Kidney glomerular epithelial cell (primary cell): ENCODE measurements around the gene PPP1R14C.

Experiments used
- DNase-seq: peaks from one replicate; lab custom pipeline; 2025; lab: John Stamatoyannopoulos, UW

PPP1R14C gene

GRCh38 chr6:150138638-150139037, 4.2 kb upstream of the PPP1R14C start:
- DNase-seq, result no peak

DNA sequence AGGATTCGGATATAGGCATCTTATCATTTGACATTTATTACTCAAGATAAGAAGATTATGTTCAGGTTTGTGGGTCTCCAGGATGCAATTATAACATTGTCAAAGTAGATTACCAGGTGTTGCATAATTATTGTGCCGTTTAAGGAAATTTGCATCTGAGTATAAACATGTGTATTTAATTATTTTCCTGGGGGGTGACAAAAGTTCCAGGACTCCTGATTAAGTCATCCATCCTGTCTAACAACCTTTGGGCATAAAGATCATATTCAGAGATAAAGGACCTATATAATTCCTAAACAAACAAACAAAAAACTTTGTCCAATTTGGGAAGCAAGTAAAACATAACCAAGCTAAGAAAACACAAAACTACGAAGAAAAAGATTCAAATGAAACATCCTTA, 3.3 kb upstream of the PPP1R14C start:
- DNase-seq, result no peak

GRCh38 chr6:150140236-150140969, 2.4 kb upstream of the PPP1R14C start:
- no peak for DNase-seq

DNA sequence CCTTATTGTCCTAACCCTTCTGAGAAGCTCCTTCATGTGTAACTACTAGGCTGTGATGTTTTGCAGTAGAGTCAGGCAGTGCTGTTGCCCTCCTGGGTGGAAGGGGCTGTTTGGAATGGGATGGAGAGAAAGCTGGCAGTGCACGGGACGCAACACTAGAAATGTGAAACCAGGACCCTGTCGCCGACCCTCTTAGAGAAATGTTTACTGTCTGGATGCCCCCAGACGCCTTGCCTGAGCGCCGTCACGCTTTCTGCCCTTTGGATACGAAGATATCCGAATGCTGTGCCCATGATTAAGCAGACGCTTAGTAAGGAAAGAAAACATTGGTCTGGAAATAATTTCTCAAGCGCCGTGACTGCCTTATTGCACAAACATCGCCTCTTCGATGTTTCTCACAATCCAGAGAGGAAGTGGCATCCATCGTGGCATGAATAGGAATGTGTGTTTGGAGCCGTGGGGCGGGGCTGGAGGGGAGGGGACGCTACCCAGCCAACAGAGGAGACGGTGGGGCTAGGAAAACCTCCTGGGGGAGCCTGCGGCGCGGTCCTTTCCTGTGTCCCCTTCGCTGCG, 661 bp upstream of the PPP1R14C start:
- peak; percentile 95 for DNase-seq

- DNase-seq, result no peak
These were observed 861 bp downstream of the PPP1R14C start for GRCh38 chr6:150143516-150144293.

DNA sequence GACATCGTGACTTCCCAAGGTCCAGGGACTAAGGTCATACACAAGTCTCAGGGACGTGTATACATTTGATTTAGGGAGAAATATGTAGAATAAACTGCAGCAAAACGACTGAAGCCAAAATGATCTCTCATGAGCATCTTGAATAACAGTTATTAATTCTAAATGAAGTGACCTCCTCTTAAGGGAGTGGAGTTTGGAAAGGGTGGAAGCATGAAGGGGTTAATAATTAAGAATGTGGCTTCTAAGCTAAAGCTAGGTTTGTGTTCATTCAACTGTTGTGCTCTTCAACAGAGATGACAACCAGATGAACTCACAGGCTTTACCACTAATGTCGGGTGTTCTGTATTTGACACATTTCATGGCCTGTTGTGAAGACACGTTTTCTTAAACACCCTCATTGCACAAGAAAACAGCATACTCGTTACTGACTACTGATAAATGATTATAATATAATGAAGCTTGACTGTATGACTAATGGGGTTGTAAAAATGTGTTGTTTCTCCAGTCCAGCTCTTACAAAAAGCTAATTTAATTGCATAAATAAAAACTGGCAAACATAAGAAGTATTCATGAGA, 1.5 kb downstream of the PPP1R14C start:
- no peak for DNase-seq

GRCh38 chr6:150145427-150145826, 2.6 kb downstream of the PPP1R14C start:
- no peak for DNase-seq

GRCh38 chr6:150145830-150146229, 3.0 kb downstream of the PPP1R14C start:
- peak; percentile 54 for DNase-seq

- no peak for DNase-seq
These were observed 3.6 kb downstream of the PPP1R14C start for GRCh38 chr6:150146436-150146835.

DNA sequence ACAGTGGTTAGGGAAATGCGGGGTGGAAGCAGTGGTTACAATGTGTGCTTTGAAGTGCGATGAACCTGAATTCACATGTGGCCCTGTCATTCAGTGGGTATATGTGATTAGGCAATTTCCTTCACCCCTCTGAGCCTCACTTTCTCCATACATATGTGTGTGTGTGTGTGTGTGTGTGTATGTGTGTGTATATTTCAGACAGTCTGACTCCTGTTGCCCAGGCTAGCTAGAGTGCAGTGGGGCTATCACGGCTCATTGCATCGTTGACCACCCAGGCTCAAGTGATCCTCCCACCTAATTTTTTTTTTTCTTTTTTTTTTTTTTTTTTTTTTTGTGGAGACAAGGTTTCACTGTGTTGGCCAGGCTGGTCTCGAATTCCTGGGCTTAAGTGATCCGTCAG, 6.3 kb downstream of the PPP1R14C start:
- peak; percentile 77 for DNase-seq

- no peak for DNase-seq
These were observed 7.6 kb downstream of the PPP1R14C start for GRCh38 chr6:150150458-150150820.

DNA sequence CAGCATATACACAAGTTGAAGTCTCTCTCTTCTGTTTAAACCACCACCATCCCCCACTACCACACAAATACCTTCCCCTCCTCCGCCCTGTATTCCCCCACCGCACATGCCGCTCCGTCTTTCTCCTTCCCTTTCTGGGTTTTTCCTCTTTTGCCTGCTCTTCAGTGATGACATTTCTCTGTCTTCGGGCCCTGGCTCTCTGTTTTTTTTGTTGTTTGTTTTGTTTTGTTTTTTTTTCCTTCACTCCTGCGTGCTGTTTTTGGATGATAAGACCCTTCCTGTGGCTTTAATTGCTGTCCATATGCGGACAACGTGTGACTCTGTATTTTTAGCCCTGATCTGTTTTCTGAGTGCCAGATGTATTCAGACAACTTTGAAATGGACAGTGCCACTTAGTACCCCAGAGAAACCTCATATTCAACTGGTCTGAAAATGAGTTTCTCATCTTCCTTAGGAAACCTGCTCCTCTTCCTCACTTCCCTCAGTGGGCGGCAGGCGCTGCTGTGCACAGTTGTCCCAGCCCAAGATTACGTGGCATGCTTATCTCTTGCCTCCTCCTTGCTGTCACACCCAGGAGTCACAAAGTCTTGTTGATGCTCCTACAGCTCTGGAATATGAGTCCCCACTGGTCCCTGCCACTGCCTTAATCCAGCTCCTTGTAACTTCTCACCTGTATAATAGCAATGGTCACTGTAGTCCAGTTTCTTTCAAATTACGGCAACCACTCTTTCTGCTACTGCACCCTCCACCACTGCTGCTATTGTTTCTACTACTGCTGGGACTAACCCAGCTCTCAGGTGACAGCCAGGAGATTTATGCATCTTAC, 8.2 kb downstream of the PPP1R14C start:
- DNase-seq, result no peak

DNA sequence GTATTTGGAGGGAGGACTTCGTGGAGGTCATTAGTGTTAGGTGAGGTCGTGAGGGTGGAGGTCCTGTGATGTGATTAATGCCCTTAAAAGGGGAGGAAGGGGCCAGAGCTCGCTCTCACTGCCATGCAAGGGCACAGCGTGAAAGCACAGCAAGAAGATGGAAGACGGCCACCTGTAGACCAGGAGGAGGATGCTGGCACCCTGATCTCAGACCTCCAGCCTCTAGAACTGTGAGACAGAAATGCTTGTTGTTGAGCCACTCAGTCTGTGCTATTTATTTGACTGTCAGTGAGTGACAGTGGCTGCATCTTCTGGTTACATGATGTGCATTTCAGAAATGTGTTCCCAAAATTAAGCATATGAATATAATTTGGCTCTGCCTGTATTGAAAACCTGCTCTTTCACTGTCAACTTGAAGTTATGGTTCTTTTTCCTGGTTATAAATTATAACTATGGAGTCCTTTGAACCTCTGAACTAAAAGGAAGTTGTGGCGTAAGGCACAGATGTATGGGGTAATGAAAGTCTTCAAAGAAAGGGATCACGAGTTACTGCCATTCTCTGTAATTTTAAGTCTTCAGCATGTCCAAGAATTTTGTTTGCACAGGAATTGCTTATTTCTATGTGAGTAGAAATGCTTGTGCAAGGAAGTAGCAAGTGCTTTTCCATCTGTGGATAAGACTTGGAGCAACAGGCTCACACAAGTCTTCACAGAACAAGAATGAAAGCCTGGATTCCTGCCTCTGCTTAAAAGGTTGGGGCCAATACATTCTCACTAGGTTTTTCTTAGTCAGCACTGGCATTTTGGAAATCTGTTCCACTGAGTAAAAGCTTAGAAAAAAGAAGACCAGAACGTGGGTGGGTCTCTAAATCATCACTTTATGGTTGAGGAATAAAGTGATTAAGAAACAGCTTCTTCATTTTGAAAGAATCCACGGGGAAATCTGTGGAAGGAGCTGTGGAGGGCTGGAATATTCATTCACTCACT, 10.3 kb downstream of the PPP1R14C start:
- no peak for DNase-seq

- DNase-seq, result no peak
These were observed 11.2 kb downstream of the PPP1R14C start for GRCh38 chr6:150153905-150154492.

GRCh38 chr6:150156460-150156859, 13.6 kb downstream of the PPP1R14C start:
- DNase-seq, result no peak

DNA sequence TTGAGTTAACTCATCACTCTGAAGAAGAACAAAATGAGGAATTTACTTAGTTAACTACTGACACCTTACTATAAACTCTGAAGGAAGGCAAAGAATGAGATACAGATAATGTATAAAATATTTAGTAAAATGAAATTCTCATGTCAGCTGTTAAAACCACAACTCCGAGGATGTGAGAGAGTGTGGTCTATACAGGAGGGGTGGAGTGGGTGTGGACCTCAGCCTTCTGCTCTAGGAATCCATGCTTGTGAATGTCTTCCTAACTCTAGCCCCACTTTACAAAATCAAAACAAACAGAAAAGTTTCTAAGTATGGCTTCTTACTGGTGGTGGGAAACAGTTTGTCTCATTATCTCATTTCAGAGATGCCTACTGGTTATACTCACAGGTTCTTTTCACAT, 14.2 kb downstream of the PPP1R14C start:
- no peak for DNase-seq

- no peak for DNase-seq
These were observed 16.9 kb downstream of the PPP1R14C start for GRCh38 chr6:150159757-150160156.

- DNase-seq, result no peak
These were observed 21.1 kb downstream of the PPP1R14C start for GRCh38 chr6:150163970-150164369.

GRCh38 chr6:150165020-150165702, 22.3 kb downstream of the PPP1R14C start:
- no peak for DNase-seq

DNA sequence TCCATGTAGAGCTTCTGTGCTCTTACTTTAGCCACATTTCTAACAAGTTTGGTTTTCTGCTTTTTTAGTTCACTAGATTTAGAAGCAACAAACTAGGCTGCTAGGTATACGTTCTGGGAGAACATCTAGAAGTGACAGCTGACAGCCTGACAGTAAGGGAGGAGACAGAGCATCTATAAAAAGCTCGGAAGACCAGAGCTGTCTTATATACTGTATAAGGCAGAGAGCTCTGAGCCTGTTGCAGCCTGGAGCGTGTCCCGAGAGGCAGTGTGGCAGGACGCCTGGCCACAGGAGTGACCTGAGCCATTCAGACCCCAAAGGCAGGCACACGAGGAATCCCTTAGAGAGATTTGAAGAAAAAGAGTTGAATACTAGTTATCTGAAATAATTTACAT, 24.6 kb downstream of the PPP1R14C start:
- no peak for DNase-seq
